ENCODE measurements around the gene RBMS1. TPM values are rescaled to one million over a fixed set of nuclear protein-coding genes. Genes with fewer than 3 reads are reported as not detected.

RBMS1 gene
- total and polyA plus RNA-seq, 2 of the 13 experiments (the other 11 are each of a cell fraction or from before 2014, with no cell fraction given) = 55.5 to 110 TPM

GRCh38 chr2:160406591-160407392, 86.8 kb downstream of the RBMS1 start (continued):
- TF ChIP-seq TFE3 (CRISPR knock-in tag; IDR thresholded peaks at IDR 0.05) (no peak), NFE2 (CRISPR knock-in tag; IDR thresholded peaks at IDR 0.05) (no peak), ETV5 (CRISPR knock-in tag; IDR thresholded peaks at IDR 0.05; ENCODE audit: borderline replicate concordance) (no peak), NBN (conservative IDR thresholded peaks at IDR 0.05) (no peak), ZBED4 (CRISPR knock-in tag; IDR thresholded peaks at IDR 0.05; ENCODE audit: borderline replicate concordance) (no peak), TAF15 (IDR thresholded peaks at IDR 0.05; ENCODE audit: low read depth, low read length, poor library complexity, severe bottlenecking) (no peak), IRF9 (CRISPR knock-in tag; IDR thresholded peaks at IDR 0.05; ENCODE audit: borderline replicate concordance) (no peak), ZNF343 (CRISPR knock-in tag; IDR thresholded peaks at IDR 0.05) (no peak), TP53 (CRISPR knock-in tag; conservative IDR thresholded peaks at IDR 0.05) (no peak), IKZF5 (CRISPR knock-in tag; IDR thresholded peaks at IDR 0.05) (no peak), ZFYVE20 (CRISPR knock-in tag; IDR thresholded peaks at IDR 0.05; ENCODE audit: borderline replicate concordance, low read depth) (no peak), CC2D1A (CRISPR knock-in tag; IDR thresholded peaks at IDR 0.05) (no peak), SKI (IDR thresholded peaks at IDR 0.05; ENCODE audit: partially characterized antibody) (peak; percentile 55), AGO2 (optimal IDR thresholded peaks at IDR 0.05; ENCODE audit: low read depth, low read length) (peak; percentile 81), FOXK1 (CRISPR knock-in tag; IDR thresholded peaks at IDR 0.05; ENCODE audit: borderline replicate concordance, low read depth) (no peak), MLLT10 (CRISPR knock-in tag; IDR thresholded peaks at IDR 0.05) (no peak), PAWR (CRISPR knock-in tag; IDR thresholded peaks at IDR 0.05; ENCODE audit: borderline replicate concordance) (no peak), TEAD3 (CRISPR knock-in tag; optimal IDR thresholded peaks at IDR 0.05; ENCODE audit: borderline replicate concordance) (no peak)

All from HepG2 (cell line).